Keratinocyte (primary cell): ENCODE results near the gene JAM2.

Source experiments
- CTCF ChIP-seq, 3 experiments: IDR thresholded peaks in 1 of 3; conservative IDR thresholded peaks in 1 of 3; optimal IDR thresholded peaks in 1 of 3; 2 replicates in 2 of 3; 3 replicates in 1 of 3; pipeline versions ENCODE3 to v1.5.1; 2011; ENCODE audit warnings: low read length in 3 of 3, mild to moderate bottlenecking in 3 of 3, moderate library complexity in 2 of 3, control low read depth in 1 of 3, inconsistent platforms in 1 of 3; ENCODE audit not compliant: insufficient read depth in 2 of 3; ENCODE audit errors: extremely low read depth in 1 of 3
- EZH2 ChIP-seq: IDR thresholded peaks from one replicate; pipeline ENCODE4 v1.6.1; 2012; ENCODE audit warnings: inconsistent platforms, mild to moderate bottlenecking, low read length, moderate library complexity

- TF ChIP-seq CTCF (optimal IDR thresholded peaks at IDR 0.05 in 1 of 3, IDR thresholded peaks at IDR 0.05 in 1 of 3, conservative IDR thresholded peaks at IDR 0.05 in 1 of 3; ENCODE audit: extremely low read depth in 1 of 3, insufficient read depth in 2 of 3, low read length in 3 of 3) = no peak
- no peak for TF ChIP-seq EZH2
Measured at GRCh38 chr21:25689226-25689625, 50.2 kb downstream of the JAM2 start.
